ENCODE data around the gene MYH8.

Gene MYH8

DNA sequence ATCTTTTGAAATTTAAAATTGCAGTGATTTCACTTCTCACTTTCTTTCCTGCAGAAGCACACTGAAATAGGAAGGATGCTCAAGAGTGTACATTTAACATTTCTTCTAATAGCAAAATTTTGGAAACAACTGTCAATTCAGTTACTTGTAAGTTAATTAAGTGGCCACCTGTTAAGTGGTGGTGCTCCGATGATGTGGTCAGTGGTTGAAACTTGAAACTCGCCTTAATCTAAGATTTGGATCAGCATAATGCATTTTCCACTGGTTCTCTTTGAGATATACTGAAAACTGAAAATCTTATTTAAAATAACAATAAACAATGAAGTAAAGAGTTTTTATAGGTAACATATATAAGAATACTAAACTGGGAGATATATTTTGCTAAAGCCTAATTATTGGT lies 7.0 kb upstream of the MYH8 start:
- Histone ChIP-seq H3K4me3 (no peak overlapping the region), H3K9me3 (no peaks in the 10 kb centered on the region), H3K36me3 (no peaks in the 10 kb centered on the region), H3K27me3 (no peaks in the 10 kb centered on the region), H3K4me1 (no peaks in the 10 kb centered on the region), H3K27ac (no peak overlapping the region)
- TF ChIP-seq, protein P1, sequence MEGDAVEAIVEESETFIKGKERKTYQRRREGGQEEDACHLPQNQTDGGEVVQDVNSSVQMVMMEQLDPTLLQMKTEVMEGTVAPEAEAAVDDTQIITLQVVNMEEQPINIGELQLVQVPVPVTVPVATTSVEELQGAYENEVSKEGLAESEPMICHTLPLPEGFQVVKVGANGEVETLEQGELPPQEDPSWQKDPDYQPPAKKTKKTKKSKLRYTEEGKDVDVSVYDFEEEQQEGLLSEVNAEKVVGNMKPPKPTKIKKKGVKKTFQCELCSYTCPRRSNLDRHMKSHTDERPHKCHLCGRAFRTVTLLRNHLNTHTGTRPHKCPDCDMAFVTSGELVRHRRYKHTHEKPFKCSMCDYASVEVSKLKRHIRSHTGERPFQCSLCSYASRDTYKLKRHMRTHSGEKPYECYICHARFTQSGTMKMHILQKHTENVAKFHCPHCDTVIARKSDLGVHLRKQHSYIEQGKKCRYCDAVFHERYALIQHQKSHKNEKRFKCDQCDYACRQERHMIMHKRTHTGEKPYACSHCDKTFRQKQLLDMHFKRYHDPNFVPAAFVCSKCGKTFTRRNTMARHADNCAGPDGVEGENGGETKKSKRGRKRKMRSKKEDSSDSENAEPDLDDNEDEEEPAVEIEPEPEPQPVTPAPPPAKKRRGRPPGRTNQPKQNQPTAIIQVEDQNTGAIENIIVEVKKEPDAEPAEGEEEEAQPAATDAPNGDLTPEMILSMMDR (IDR thresholded peaks at IDR 0.05) = no peak
- no peak for DNase-seq
- intact Hi-C loops (cut with DNase I; ENCODE audit: low total_unique reads) = loop anchor here (10.0 kb wide), 1 partner anchor 1584 kb away; no protein-coding TSS in a partner anchor

GRCh38 chr17:10421211-10421610 lies 539 bp downstream of the MYH8 start:
- Histone ChIP-seq H3K4me3 (no peak overlapping the region), H3K27me3 (no peaks in the 10 kb centered on the region), H3K36me3 (no peaks in the 10 kb centered on the region), H3K27ac (no peak overlapping the region), H3K9me3 (no peaks in the 10 kb centered on the region), H3K4me1 (no peaks in the 10 kb centered on the region)
- no peak for DNase-seq
- intact Hi-C loops (cut with DNase I; ENCODE audit: low total_unique reads) = loop anchor here (10.0 kb wide), 1 partner anchor 1576 kb away; no protein-coding TSS in a partner anchor
- TF ChIP-seq, protein P1 (IDR thresholded peaks at IDR 0.05) = no peak

DNA sequence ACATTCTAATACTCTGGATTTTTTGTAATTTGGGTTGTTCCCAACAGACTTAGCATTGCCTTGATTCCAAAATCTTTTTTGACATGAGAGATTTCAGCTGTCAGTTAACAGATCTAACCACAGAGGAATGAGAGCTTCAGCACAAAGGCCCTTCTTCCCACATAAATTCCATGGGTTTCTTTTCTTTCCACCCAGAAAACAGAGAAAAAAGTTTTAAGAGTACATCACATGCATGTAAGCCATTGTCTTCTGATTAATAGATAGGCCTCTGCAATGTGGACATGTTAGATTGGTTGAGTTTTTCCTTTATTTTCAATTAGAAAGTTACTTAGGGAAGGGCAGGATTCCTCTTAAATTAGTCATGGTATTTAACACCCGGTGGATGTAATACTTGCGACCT lies 939 bp downstream of the MYH8 start:
- intact Hi-C loops (cut with DNase I; ENCODE audit: low total_unique reads) = loop anchor here (10.0 kb wide), 1 partner anchor 1576 kb away; no protein-coding TSS in a partner anchor
- DNase-seq = no peak
- TF ChIP-seq, protein P1 (IDR thresholded peaks at IDR 0.05) = no peak
- Histone ChIP-seq H3K27ac (no peak overlapping the region), H3K27me3 (no peaks in the 10 kb centered on the region), H3K4me3 (no peak overlapping the region), H3K4me1 (no peaks in the 10 kb centered on the region), H3K9me3 (no peaks in the 10 kb centered on the region), H3K36me3 (no peaks in the 10 kb centered on the region)

GRCh38 chr17:10417431-10417830 lies 4.3 kb downstream of the MYH8 start:
- H3K4me1 ChIP-seq = no peaks in the 10 kb centered on the region
- H3K9me3 ChIP-seq = no peaks in the 10 kb centered on the region
- intact Hi-C loops (cut with DNase I; ENCODE audit: low total_unique reads) = no loop called here
- no peak overlapping the region for H3K27ac ChIP-seq
- no peaks in the 10 kb centered on the region for H3K27me3 ChIP-seq
- no peaks in the 10 kb centered on the region for H3K36me3 ChIP-seq
- TF ChIP-seq, protein P1 (IDR thresholded peaks at IDR 0.05) = no peak
- no peak for DNase-seq
- H3K4me3 ChIP-seq = no peak overlapping the region

GRCh38 chr17:10415161-10415560 lies 6.6 kb downstream of the MYH8 start:
- H3K27me3 ChIP-seq = no peaks in the 10 kb centered on the region
- H3K4me3 ChIP-seq = no peak overlapping the region
- intact Hi-C loops (cut with DNase I; ENCODE audit: low total_unique reads) = no loop called here
- no peaks in the 10 kb centered on the region for H3K9me3 ChIP-seq
- H3K36me3 ChIP-seq = no peaks in the 10 kb centered on the region
- TF ChIP-seq, protein P1 (IDR thresholded peaks at IDR 0.05) = no peak
- H3K27ac ChIP-seq = no peak overlapping the region
- DNase-seq = no peak
- no peaks in the 10 kb centered on the region for H3K4me1 ChIP-seq

- intact Hi-C loops (cut with DNase I; ENCODE audit: low total_unique reads) = no loop called here
- TF ChIP-seq, protein P1 (IDR thresholded peaks at IDR 0.05) = no peak
- no peaks in the 10 kb centered on the region for H3K4me1 ChIP-seq
These were observed 18.2 kb downstream of the MYH8 start for GRCh38 chr17:10403589-10403988.

More at GRCh38 chr17:10403589-10403988, 18.2 kb downstream of the MYH8 start:
- H3K4me3 ChIP-seq = no peak overlapping the region
- no peaks in the 10 kb centered on the region for H3K9me3 ChIP-seq
- no peak for DNase-seq
- H3K27ac ChIP-seq = no peak overlapping the region
- H3K27me3 ChIP-seq = no peaks in the 10 kb centered on the region
- no peaks in the 10 kb centered on the region for H3K36me3 ChIP-seq
